ENCODE data around the gene HSPBAP1.

GRCh38 chr3:122691195-122691594 is 102.4 kb downstream of the HSPBAP1 start:
- TF ChIP-seq, protein P1, sequence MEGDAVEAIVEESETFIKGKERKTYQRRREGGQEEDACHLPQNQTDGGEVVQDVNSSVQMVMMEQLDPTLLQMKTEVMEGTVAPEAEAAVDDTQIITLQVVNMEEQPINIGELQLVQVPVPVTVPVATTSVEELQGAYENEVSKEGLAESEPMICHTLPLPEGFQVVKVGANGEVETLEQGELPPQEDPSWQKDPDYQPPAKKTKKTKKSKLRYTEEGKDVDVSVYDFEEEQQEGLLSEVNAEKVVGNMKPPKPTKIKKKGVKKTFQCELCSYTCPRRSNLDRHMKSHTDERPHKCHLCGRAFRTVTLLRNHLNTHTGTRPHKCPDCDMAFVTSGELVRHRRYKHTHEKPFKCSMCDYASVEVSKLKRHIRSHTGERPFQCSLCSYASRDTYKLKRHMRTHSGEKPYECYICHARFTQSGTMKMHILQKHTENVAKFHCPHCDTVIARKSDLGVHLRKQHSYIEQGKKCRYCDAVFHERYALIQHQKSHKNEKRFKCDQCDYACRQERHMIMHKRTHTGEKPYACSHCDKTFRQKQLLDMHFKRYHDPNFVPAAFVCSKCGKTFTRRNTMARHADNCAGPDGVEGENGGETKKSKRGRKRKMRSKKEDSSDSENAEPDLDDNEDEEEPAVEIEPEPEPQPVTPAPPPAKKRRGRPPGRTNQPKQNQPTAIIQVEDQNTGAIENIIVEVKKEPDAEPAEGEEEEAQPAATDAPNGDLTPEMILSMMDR (IDR thresholded peaks at IDR 0.05; ENCODE audit: insufficient read depth, low read length, poor library complexity, severe bottlenecking), result no peak
- no peak for TF ChIP-seq EZH2phosphoT487 (conservative IDR thresholded peaks at IDR 0.05; ENCODE audit: low read length)
